GM18498 (cell line): ENCODE measurements around the gene HIVEP2.

Experiments used
- ATAC-seq: cut with Tn5 transposase; IDR thresholded peaks from one replicate; pipeline ENCODE4 v1.9.1; 2021; ENCODE audit warnings: mild to moderate bottlenecking, moderate library complexity; ENCODE audit not compliant: unreplicated experiment

Gene HIVEP2

DNA sequence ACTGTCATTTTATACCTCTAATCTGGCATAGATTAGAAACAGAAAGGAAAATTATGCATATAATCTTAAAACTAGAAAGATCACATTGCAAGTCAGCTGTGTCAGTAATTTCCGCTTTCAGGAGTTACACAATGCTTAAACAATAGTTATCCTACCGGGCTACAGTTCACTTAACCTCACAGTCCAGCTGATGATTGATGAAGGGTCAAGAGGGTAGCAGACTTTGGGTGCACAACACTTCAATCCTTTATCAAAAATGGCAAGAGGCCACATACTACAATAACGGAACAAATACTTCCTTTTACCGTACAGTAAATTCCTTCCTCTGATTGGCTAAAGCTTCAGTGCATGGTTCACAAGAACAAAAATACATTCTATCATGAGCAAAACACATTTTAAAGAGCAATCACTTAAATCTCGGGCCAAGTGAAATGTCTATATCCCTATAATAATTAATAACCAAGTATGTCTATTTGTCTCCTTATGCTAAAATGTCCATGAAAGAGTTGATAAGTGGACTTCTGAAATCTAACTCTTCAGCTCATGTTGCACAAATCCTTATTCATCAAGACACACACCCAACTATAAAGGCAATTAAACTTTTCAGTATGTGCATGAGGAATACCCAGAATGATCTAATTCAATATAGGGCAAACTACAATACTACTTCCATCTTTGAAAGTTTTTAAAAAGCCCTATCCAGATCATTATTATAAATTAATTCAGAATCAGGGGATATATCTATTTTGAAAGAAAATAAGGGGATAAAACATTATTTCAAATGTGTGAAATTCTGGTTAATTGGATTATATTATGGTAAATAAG is 76.8 kb downstream of the HIVEP2 start:
- peak; percentile 47 for ATAC-seq

- no peak for ATAC-seq
These were observed 77.6 kb downstream of the HIVEP2 start for GRCh38 chr6:142867355-142867801.

DNA sequence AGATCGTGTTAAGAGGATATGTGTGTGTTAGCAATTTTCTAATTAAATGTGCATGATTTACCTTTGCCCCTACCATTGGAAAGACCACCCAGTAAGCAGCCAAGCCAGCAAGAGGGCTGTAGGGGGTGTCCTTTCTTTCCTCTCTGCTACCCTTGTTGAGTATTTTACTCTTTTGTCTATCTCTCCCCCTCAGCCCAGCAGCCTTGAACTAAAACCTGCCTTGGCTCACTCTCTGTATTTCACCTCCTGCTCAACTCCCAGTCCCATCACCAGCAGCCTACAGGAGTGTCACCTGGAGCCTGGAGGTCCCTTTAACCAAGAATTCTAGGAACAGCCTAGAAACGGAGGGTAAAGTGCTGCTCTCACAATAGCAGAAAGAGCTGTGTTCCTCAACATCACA is 81.0 kb downstream of the HIVEP2 start:
- no peak for ATAC-seq

DNA sequence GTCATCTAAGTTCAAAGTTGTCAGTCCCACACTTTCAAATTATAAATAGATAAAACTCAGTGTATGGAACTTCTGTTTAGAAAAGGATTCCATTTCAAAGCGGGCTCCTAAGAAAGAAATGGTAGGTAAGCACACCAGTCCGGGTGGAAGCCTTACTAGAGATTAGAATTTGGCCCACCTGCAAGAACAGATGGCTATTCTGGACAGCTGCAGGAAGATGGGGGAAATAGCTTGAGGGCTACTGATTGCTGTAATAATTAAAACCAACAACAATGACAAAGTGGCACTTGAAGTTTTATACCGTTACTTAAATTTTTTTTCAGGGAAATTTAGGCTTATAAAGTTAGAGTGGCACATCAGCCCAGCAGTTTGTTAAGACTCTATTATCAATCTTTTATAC is 83.3 kb downstream of the HIVEP2 start:
- no peak for ATAC-seq

GRCh38 chr6:142860498-142860897 is 84.5 kb downstream of the HIVEP2 start:
- no peak for ATAC-seq

- ATAC-seq: peak; percentile 32
These were observed 87.0 kb downstream of the HIVEP2 start for GRCh38 chr6:142857796-142858555.

DNA sequence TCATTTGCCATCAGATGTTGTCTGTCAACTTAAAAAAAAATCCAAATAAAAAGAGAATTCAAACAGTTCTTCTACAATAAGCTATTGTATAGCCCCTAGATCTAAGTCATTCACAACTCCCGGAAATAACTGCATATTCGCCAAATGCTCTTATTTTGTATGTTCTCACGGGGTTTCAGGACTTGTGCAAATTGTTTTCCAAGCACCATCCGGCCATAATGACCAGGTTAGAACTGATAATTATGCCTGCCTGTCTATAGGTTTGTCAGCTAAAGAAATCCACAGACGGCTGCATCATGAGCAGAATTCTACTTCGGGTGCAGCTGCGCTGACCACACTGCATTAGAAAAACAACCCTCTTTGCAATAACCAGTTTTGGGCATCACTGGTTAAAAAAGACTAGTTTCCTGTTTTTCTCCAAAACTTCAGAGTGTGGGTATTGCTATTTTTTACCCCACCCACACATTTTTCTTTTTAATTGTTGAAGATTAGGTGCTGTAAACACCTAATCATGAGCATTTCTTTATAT is 87.7 kb downstream of the HIVEP2 start:
- peak; percentile 51 for ATAC-seq

DNA sequence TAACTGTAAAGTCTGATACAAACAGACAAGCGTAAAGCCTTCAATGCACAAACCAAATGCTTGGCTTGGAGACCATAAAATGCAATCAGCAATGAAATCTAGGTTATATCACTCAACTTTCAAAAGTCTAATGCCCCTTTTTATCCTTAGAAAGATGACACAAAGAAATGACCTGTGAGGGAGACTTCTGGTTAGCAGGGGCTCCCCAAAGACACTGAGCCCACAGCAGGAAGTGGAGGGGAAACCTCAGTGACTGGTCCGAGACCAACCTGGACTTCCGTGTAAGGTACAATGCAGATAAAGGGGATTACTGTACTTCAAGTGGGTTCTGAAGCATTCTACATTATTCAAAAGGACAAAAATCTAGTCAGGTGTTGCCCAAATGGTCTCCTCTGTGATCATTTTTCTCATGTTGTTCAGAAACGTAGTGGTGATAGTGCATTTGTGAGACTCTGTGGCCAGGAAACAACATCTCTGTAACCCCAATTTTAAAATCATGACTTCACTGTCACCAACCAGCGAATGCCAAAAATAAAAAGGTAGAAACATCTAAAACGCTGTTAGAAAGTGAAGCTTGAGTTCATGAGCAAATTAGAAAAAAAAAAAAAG is 88.2 kb downstream of the HIVEP2 start:
- ATAC-seq: peak; percentile 68

GRCh38 chr6:142855893-142856623 is 88.9 kb downstream of the HIVEP2 start:
- peak; percentile 23 for ATAC-seq

- no peak for ATAC-seq
These were observed 90.1 kb downstream of the HIVEP2 start for GRCh38 chr6:142854589-142855488.

GRCh38 chr6:142853244-142854180 is 91.5 kb downstream of the HIVEP2 start:
- ATAC-seq: no peak

- no peak for ATAC-seq
These were observed 93.4 kb downstream of the HIVEP2 start for GRCh38 chr6:142851601-142852000.

DNA sequence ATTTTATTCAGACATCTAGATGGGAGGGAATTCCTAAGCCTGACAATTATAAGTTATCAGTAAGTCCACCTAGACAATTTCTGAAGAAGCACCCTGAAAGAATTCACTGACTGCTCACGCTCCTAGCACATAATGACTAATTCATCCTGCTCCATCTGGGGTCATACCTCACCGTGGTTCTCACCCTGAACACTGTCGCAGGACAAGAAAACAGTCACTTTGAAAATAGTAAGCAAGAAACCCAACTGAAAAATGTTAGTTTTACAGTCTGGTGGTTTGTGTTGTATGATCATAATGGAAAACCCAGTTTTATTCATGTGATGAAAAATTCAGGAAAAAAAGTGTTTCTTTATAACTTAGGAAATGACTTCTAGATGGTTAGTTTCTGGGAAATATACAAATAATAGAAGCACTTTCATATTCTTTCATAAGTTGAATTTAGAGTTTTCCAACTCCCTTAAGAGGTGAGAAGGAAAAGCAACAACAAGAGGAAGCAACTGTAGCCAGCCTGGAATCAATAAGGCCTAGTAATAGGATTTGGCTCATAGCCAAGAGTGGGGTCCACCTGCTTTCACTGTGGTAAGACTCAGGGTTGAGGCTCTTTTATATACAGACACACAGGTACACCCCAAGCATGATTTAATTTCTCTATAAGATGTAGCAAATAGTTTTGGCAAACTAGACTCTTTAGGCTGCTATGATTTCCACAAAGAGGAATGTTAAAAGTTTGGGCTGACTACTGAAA is 94.1 kb downstream of the HIVEP2 start:
- ATAC-seq: peak; percentile 46

- ATAC-seq: no peak
These were observed 96.0 kb downstream of the HIVEP2 start for GRCh38 chr6:142848976-142849375.

DNA sequence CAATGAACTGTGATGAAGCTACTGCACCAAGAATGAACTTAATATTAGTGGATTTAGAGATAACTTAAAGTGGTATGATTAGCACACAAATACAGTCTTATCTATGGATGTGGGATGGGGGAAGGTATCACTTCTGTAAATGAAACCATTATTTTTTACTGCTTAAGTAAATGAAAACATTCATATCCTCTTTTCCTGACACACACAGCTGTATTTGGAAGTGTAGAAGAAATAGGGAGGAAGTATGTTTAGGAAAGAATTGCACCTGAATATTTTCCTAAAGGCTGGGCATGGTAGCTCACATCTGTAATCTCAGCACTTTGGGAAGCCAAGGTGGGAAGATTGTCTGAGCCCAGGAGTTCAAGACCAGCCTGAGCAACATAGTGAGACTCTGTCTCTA is 96.8 kb downstream of the HIVEP2 start:
- ATAC-seq: no peak

DNA sequence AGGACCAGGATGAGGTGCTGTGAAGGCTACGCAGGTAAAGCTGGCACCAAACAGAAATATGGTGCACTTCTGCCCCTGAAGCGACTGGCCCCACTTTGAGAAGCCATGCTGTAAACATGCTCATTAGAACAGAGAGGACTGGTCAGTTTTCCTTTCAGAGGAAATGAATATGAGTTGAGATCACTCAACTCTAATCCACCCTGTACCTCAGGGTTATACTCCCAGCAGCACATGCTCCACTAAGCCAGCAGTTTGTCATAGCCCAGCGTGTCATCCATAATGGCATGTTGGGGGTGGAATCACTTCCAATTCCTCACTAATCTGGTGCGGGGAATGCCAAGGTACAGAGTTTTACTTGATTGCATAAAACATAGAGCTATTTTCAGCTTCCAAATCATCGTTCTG is 98.1 kb downstream of the HIVEP2 start:
- ATAC-seq: no peak

- no peak for ATAC-seq
These were observed 98.5 kb downstream of the HIVEP2 start for GRCh38 chr6:142846459-142846831.
